Activated T-helper 2 cell treated with anti-CD3 and anti-CD28 coated beads, Interferon-gamma antibody, Interleukin-2, Interleukin-4, amounts not matched to agents 10 μg/mL and 5 μg/mL and 100 μg/mL, durations not matched to agents 14 hours and 24 hours and 36 hours (primary cell): ENCODE results near the gene CETN1. TPM values are rescaled to one million over a fixed set of nuclear protein-coding genes. Genes with fewer than 3 reads are reported as not detected.

Experiments used
- DNase-seq: peaks from one replicate; pipeline ENCODE4 v3.0.0; 2021; ENCODE audit warnings: low spot score
- H3K27ac Mint-ChIP-seq: one replicate; pipeline ENCODE4 v1.8.0; 2021; ENCODE audit warnings: mixed read lengths
- H3K27me3 Mint-ChIP-seq: one replicate; pipeline ENCODE4 v1.8.0; 2021; ENCODE audit warnings: low read depth, mixed read lengths
- H3K36me3 Mint-ChIP-seq: one replicate; pipeline ENCODE4 v1.8.0; 2021; ENCODE audit warnings: low read depth, mixed read lengths
- H3K4me1 Mint-ChIP-seq: one replicate; pipeline ENCODE4 v1.8.0; 2021; ENCODE audit warnings: low read depth, mixed read lengths
- H3K4me3 Mint-ChIP-seq: one replicate; pipeline ENCODE4 v1.8.0; 2021; ENCODE audit warnings: low read depth, mild to moderate bottlenecking, moderate library complexity, mixed read lengths
- H3K9me3 Mint-ChIP-seq: one replicate; pipeline ENCODE4 v1.8.0; 2021; ENCODE audit warnings: mixed read lengths
- intact Hi-C: fragments of 100-400 bp; cut with micrococcal nuclease; formaldehyde crosslinking; loops from one replicate; pipeline ENCODE4 v1.15.1; 2023
- total RNA-seq: library from RNA; stranded (reverse); gene quantifications from 2 replicates; pipeline ENCODE4 v1.2.3, GENCODE V29; 2022

The CETN1 gene
- not detected in 2 replicates for total RNA-seq

GRCh38 chr18:580154-580553 is at the start of gene CETN1:
CETN1 (plus strand) TSS chr18:580380; CDS start chr18:580409, 29 bp downstream.
- Mint-ChIP-seq H3K27me3 (no peaks in the 10 kb centered on the region), H3K9me3 (no peaks in the 10 kb centered on the region), H3K27ac (no peak within 1 kb of the TSS), H3K4me3 (no peak within 1 kb of the TSS), H3K4me1 (no peaks in the 10 kb centered on the region), H3K36me3 (no peaks in the 10 kb centered on the region)
- no peak for DNase-seq
- intact Hi-C loops: no loop called here

- no peaks in the 10 kb centered on the region for H3K36me3 Mint-ChIP-seq
- no peak overlapping the region for H3K4me3 Mint-ChIP-seq
- DNase-seq: no peak
- no peak overlapping the region for H3K27ac Mint-ChIP-seq
- intact Hi-C loops: no loop called here
- H3K4me1 Mint-ChIP-seq: no peaks in the 10 kb centered on the region
- H3K27me3 Mint-ChIP-seq: no peaks in the 10 kb centered on the region
- H3K9me3 Mint-ChIP-seq: no peaks in the 10 kb centered on the region
Measured at GRCh38 chr18:532018-532417, 48.2 kb upstream of the CETN1 start.

GRCh38 chr18:532632-533031 is 47.5 kb upstream of the CETN1 start:
- DNase-seq: no peak
- intact Hi-C loops: no loop called here
- no peaks in the 10 kb centered on the region for H3K27me3 Mint-ChIP-seq
- no peaks in the 10 kb centered on the region for H3K36me3 Mint-ChIP-seq
- H3K27ac Mint-ChIP-seq: no peak overlapping the region
- no peaks in the 10 kb centered on the region for H3K4me1 Mint-ChIP-seq
- no peaks in the 10 kb centered on the region for H3K9me3 Mint-ChIP-seq
- no peak overlapping the region for H3K4me3 Mint-ChIP-seq

GRCh38 chr18:533995-534601 is 46.1 kb upstream of the CETN1 start:
- DNase-seq: no peak
- H3K36me3 Mint-ChIP-seq: no peaks in the 10 kb centered on the region
- H3K27ac Mint-ChIP-seq: no peak overlapping the region
- H3K4me1 Mint-ChIP-seq: no peaks in the 10 kb centered on the region
- no peaks in the 10 kb centered on the region for H3K9me3 Mint-ChIP-seq
- no peaks in the 10 kb centered on the region for H3K27me3 Mint-ChIP-seq
- intact Hi-C loops: no loop called here
- no peak overlapping the region for H3K4me3 Mint-ChIP-seq

GRCh38 chr18:543447-544078 is 36.6 kb upstream of the CETN1 start:
- no peaks in the 10 kb centered on the region for H3K27me3 Mint-ChIP-seq
- no peaks in the 10 kb centered on the region for H3K36me3 Mint-ChIP-seq
- no peaks in the 10 kb centered on the region for H3K9me3 Mint-ChIP-seq
- no peak overlapping the region for H3K27ac Mint-ChIP-seq
- intact Hi-C loops: no loop called here
- H3K4me1 Mint-ChIP-seq: no peaks in the 10 kb centered on the region
- H3K4me3 Mint-ChIP-seq: no peak overlapping the region
- no peak for DNase-seq

- H3K27ac Mint-ChIP-seq: no peak overlapping the region
- DNase-seq: no peak
- no peaks in the 10 kb centered on the region for H3K4me1 Mint-ChIP-seq
- no peaks in the 10 kb centered on the region for H3K27me3 Mint-ChIP-seq
- H3K9me3 Mint-ChIP-seq: no peaks in the 10 kb centered on the region
- no peak overlapping the region for H3K4me3 Mint-ChIP-seq
- H3K36me3 Mint-ChIP-seq: no peaks in the 10 kb centered on the region
- intact Hi-C loops: no loop called here
Measured at GRCh38 chr18:549967-550366, 30.2 kb upstream of the CETN1 start.

GRCh38 chr18:551404-552061 is 28.6 kb upstream of the CETN1 start:
- H3K36me3 Mint-ChIP-seq: no peaks in the 10 kb centered on the region
- intact Hi-C loops: no loop called here
- no peaks in the 10 kb centered on the region for H3K27me3 Mint-ChIP-seq
- no peak for DNase-seq
- no peak overlapping the region for H3K4me3 Mint-ChIP-seq
- no peaks in the 10 kb centered on the region for H3K9me3 Mint-ChIP-seq
- no peaks in the 10 kb centered on the region for H3K4me1 Mint-ChIP-seq
- no peak overlapping the region for H3K27ac Mint-ChIP-seq

GRCh38 chr18:555705-556457 is 24.3 kb upstream of the CETN1 start:
- Mint-ChIP-seq H3K27ac (no peak overlapping the region), H3K9me3 (no peaks in the 10 kb centered on the region), H3K4me1 (no peaks in the 10 kb centered on the region), H3K36me3 (no peaks in the 10 kb centered on the region), H3K4me3 (no peak overlapping the region), H3K27me3 (no peaks in the 10 kb centered on the region)
- intact Hi-C loops: no loop called here
- no peak for DNase-seq

GRCh38 chr18:564708-565561 is 15.2 kb upstream of the CETN1 start:
- Mint-ChIP-seq H3K4me3 (no peak overlapping the region), H3K9me3 (no peaks in the 10 kb centered on the region), H3K4me1 (no peaks in the 10 kb centered on the region), H3K27me3 (peaks cover 5% of the 10 kb centered on the region), H3K27ac (no peak overlapping the region), H3K36me3 (no peaks in the 10 kb centered on the region)
- DNase-seq: no peak
- intact Hi-C loops: no loop called here

GRCh38 chr18:565562-566061 is 14.6 kb upstream of the CETN1 start:
- Mint-ChIP-seq H3K4me3 (no peak overlapping the region), H3K27ac (no peak overlapping the region), H3K4me1 (no peaks in the 10 kb centered on the region), H3K36me3 (no peaks in the 10 kb centered on the region), H3K27me3 (peaks cover 5% of the 10 kb centered on the region), H3K9me3 (no peaks in the 10 kb centered on the region)
- intact Hi-C loops: no loop called here
- DNase-seq: no peak

- peaks cover 5% of the 10 kb centered on the region for H3K27me3 Mint-ChIP-seq
- no peak overlapping the region for H3K4me3 Mint-ChIP-seq
- no peaks in the 10 kb centered on the region for H3K9me3 Mint-ChIP-seq
- no peak for DNase-seq
- H3K36me3 Mint-ChIP-seq: no peaks in the 10 kb centered on the region
- intact Hi-C loops: no loop called here
- no peak overlapping the region for H3K27ac Mint-ChIP-seq
- no peaks in the 10 kb centered on the region for H3K4me1 Mint-ChIP-seq
Measured at GRCh38 chr18:567122-567521, 13.1 kb upstream of the CETN1 start.

- no peak overlapping the region for H3K27ac Mint-ChIP-seq
Measured at GRCh38 chr18:568731-569130, 11.4 kb upstream of the CETN1 start.

More at GRCh38 chr18:568731-569130, 11.4 kb upstream of the CETN1 start:
- no peak for DNase-seq
- Mint-ChIP-seq H3K36me3 (no peaks in the 10 kb centered on the region), H3K4me1 (no peaks in the 10 kb centered on the region), H3K27me3 (peaks cover 5% of the 10 kb centered on the region), H3K9me3 (no peaks in the 10 kb centered on the region), H3K4me3 (no peak overlapping the region)
- intact Hi-C loops: no loop called here
